ENCODE data around the gene NPAP1.

GRCh38 chr15:24683736-24684135, 8.2 kb downstream of the NPAP1 start:
- TF ChIP-seq CTCF (IDR thresholded peaks at IDR 0.05) (no peak), ZFX (IDR thresholded peaks at IDR 0.05; ENCODE audit: borderline replicate concordance) (no peak)

Data from 22Rv1 (cell line).